NT2/D1 (cell line): ENCODE measurements around the gene PSMD3.

Source experiments
- SUZ12 ChIP-seq: IDR thresholded peaks from 2 replicates; pipeline ENCODE4 v1.6.1; 2011; ENCODE audit not compliant: insufficient read length, insufficient read depth; ENCODE audit errors: extremely low read depth
- YY1 ChIP-seq: IDR thresholded peaks from 2 replicates; pipeline ENCODE4 v1.6.1; 2011; ENCODE audit not compliant: insufficient read length, insufficient read depth
- ZNF274 ChIP-seq: IDR thresholded peaks from 2 replicates; pipeline ENCODE4 v1.6.1; 2011; ENCODE audit warnings: mild to moderate bottlenecking, low read depth, low read length

DNA sequence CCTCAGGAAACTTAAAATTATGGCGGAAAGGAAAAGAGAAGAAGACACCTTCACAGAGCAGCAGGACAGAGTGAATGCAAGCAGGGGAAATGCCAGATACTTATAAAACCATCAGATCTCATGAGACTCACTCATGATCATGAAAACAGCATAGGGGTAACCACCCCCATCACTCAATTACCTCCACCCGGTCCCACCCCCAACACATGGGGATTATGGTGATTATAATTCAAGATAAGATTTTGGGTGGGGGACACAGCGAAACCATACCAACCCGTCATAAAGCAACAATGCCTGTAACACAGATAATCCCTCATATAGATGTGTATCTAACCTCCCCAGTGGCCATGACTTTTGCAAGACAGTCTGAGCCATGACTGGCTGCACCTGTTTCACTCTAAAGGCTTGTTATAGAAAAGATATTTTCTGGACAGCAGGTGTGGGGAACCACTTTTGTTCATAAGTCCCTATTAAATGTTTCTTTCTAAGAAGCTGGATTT, 24.8 kb upstream of the PSMD3 start:
- TF ChIP-seq YY1 (no peak), ZNF274 (no peak), SUZ12 (no peak)
